Mesenchymal stem cell (in vitro differentiated cells and primary cell): ENCODE measurements around the gene EAF1.
"Not testable (repeated sequence)": the region's sequence is repeated elsewhere in the genome, so short reads cannot be mapped to it uniquely, and the experiment has no call there.

ENCODE experiments used
- DNase-seq: peaks from one replicate; pipeline ENCODE4 v3.0.0-alpha.2; 2013
- H2AFZ ChIP-seq: one replicate; pipeline ENCODE4 v1.6.1; 2013; ENCODE audit warnings: low read depth, mild to moderate bottlenecking, control low read depth, inconsistent platforms, low read length, moderate library complexity
- H2AK5ac ChIP-seq: 2 replicates; pipeline ENCODE4 v1.6.1; 2013; ENCODE audit warnings: low read length, moderate library complexity, mild to moderate bottlenecking, inconsistent platforms; ENCODE audit not compliant: severe bottlenecking
- H2BK120ac ChIP-seq: one replicate; pipeline ENCODE4 v1.6.1; 2013; ENCODE audit warnings: low read depth, mild to moderate bottlenecking, inconsistent platforms, low read length, moderate library complexity
- H2BK12ac ChIP-seq, 2 experiments: one replicate each; pipeline ENCODE4 v1.6.1; 2013; ENCODE audit warnings: inconsistent platforms in 2 of 2, low read length in 2 of 2, mild to moderate bottlenecking in 2 of 2, moderate library complexity in 2 of 2, control low read depth in 1 of 2
- H2BK15ac ChIP-seq: one replicate; pipeline ENCODE4 v1.6.1; 2013; ENCODE audit warnings: mild to moderate bottlenecking, low read depth, inconsistent platforms; ENCODE audit not compliant: poor library complexity, severe bottlenecking
- H2BK5ac ChIP-seq: 2 replicates; pipeline ENCODE4 v1.6.1; 2013; ENCODE audit warnings: low read depth, mild to moderate bottlenecking, low read length, control low read depth, inconsistent platforms; ENCODE audit not compliant: poor library complexity, severe bottlenecking
- H3K14ac ChIP-seq, 2 experiments: one replicate each; pipeline ENCODE4 v1.6.1; 2013; ENCODE audit warnings: inconsistent platforms in 2 of 2, low read length in 2 of 2, control low read depth in 1 of 2, mild to moderate bottlenecking in 1 of 2, moderate library complexity in 1 of 2
- H3K18ac ChIP-seq, 2 experiments: one replicate each; pipeline ENCODE4 v1.6.1; 2013; ENCODE audit warnings: inconsistent platforms in 2 of 2, low read length in 2 of 2, control low read depth in 1 of 2, low read depth in 1 of 2, mild to moderate bottlenecking in 1 of 2
- H3K23ac ChIP-seq, 2 experiments: one replicate each; pipeline ENCODE4 v1.6.1; 2013; ENCODE audit warnings: inconsistent platforms in 2 of 2, low read length in 2 of 2, mild to moderate bottlenecking in 2 of 2, moderate library complexity in 2 of 2, control low read depth in 1 of 2
- H3K27ac ChIP-seq: 2 replicates; pipeline ENCODE4 v1.5.1; 2013; ENCODE audit warnings: mild to moderate bottlenecking, moderate library complexity, low read length, control low read depth, inconsistent platforms; ENCODE audit not compliant: poor library complexity, severe bottlenecking
- H3K27me3 ChIP-seq, 2 experiments: 2 replicates each; pipeline versions ENCODE4 v1.6.1 to v1.7.0; 2013; ENCODE audit warnings: low read length in 2 of 2, mild to moderate bottlenecking in 2 of 2, moderate library complexity in 2 of 2, control low read depth in 1 of 2, inconsistent platforms in 1 of 2; ENCODE audit not compliant: control insufficient read depth in 1 of 2, insufficient read depth in 1 of 2
- H3K36me3 ChIP-seq, 2 experiments: 2 replicates each; pipeline versions ENCODE4 v1.6.1 to v1.7.0; 2013; ENCODE audit warnings: low read length in 2 of 2, control low read depth in 1 of 2, inconsistent platforms in 1 of 2, low read depth in 1 of 2, mild to moderate bottlenecking in 1 of 2; ENCODE audit not compliant: insufficient read depth in 2 of 2, control insufficient read depth in 1 of 2
- H3K4ac ChIP-seq, 2 experiments: one replicate each; pipeline ENCODE4 v1.6.1; 2013; ENCODE audit warnings: inconsistent platforms in 2 of 2, low read length in 2 of 2, mild to moderate bottlenecking in 2 of 2, moderate library complexity in 2 of 2, control low read depth in 1 of 2, low read depth in 1 of 2
- H3K4me1 ChIP-seq: 2 replicates; pipeline ENCODE4 v1.6.1; 2013; ENCODE audit warnings: low read depth, low read length, control low read depth; ENCODE audit not compliant: control insufficient read depth, insufficient read depth
- H3K4me2 ChIP-seq: 2 replicates; pipeline ENCODE4 v1.6.1; 2013; ENCODE audit warnings: low read length, mild to moderate bottlenecking, inconsistent platforms; ENCODE audit not compliant: poor library complexity, severe bottlenecking
- H3K4me3 ChIP-seq, 2 experiments: 2 replicates each; pipeline versions ENCODE4 v1.5.1 to v1.7.0; 2013; ENCODE audit warnings: low read length in 2 of 2, mild to moderate bottlenecking in 2 of 2, control low read depth in 1 of 2, low read depth in 1 of 2; ENCODE audit not compliant: insufficient read depth in 1 of 2
- H3K79me1 ChIP-seq: replicated peaks from 2 replicates; pipeline ENCODE4 v1.6.1; 2013; ENCODE audit warnings: mild to moderate bottlenecking, control low read depth, low read length, inconsistent platforms; ENCODE audit not compliant: poor library complexity, severe bottlenecking
- H3K9ac ChIP-seq: 2 replicates; pipeline ENCODE4 v1.7.0; 2013; ENCODE audit warnings: mild to moderate bottlenecking, low read length, moderate library complexity
- H3K9me3 ChIP-seq: 2 replicates; pipeline ENCODE4 v1.7.0; 2013; ENCODE audit warnings: mild to moderate bottlenecking, low read length; ENCODE audit not compliant: control insufficient read depth
- H4K8ac ChIP-seq: one replicate; pipeline ENCODE4 v1.6.1; 2013; ENCODE audit warnings: inconsistent platforms, mild to moderate bottlenecking, low read length, moderate library complexity
- H4K91ac ChIP-seq: one replicate; pipeline ENCODE4 v1.6.1; 2013; ENCODE audit warnings: mild to moderate bottlenecking, low read length, inconsistent platforms
- WGBS: methylation state at CpG from one replicate; pipeline ENCODE4 v1.1.7; 2013; ENCODE audit warnings: mixed read lengths; 5-methylcytosine and 5-hydroxymethylcytosine counted together

Gene EAF1

DNA sequence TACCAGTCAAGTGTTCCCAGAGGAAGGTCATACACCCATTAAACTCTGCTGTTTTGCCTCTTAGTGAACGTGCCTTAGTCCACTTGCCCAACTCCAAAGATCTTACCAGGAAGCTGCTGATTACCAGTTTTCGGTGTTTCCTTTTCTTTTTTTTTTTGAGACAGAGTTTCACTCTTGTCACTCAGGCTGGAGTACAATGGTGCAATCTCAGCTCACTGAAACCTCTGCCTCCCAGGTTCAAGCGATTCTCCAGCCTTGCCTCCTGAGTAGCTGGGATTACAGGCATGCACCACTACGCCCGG lies 40.8 kb upstream of the EAF1 start:
- H3K14ac ChIP-seq, H2BK12ac ChIP-seq, H3K18ac ChIP-seq, H3K4me1 ChIP-seq, H3K36me3 ChIP-seq, H3K27me3 ChIP-seq, H3K9me3 ChIP-seq, H3K4me2 ChIP-seq, DNase-seq, H4K91ac ChIP-seq, H2AK5ac ChIP-seq, H3K9ac ChIP-seq, H3K79me1 ChIP-seq, H2BK5ac ChIP-seq, H2AFZ ChIP-seq, H3K23ac ChIP-seq, H2BK120ac ChIP-seq, H3K4ac ChIP-seq, H4K8ac ChIP-seq, H3K27ac ChIP-seq, H2BK15ac ChIP-seq, H3K4me3 ChIP-seq: not testable (repeated sequence)
- WGBS, result 97% methylated on average over 5 of the region's 5 CpGs

- no peak overlapping the region for H3K4me3 ChIP-seq
- H3K4me2 ChIP-seq, result no peak overlapping the region
- H3K14ac ChIP-seq, result no peak overlapping the region
- DNase-seq, result no peak
- no peaks in the 10 kb centered on the region for H3K9me3 ChIP-seq
- no peak overlapping the region for H3K18ac ChIP-seq
- H2AK5ac ChIP-seq, result no peak overlapping the region
- H3K4ac ChIP-seq, result no peak overlapping the region
- no peak overlapping the region for H4K91ac ChIP-seq
- H2AFZ ChIP-seq, result no peak overlapping the region
- WGBS, result 25% methylated on average over 1 of the region's 1 CpG
- no peaks in the 10 kb centered on the region for H3K79me1 ChIP-seq
- peak overlapping the region; percentile 49 for H3K9ac ChIP-seq
- H2BK5ac ChIP-seq, result no peak overlapping the region
- no peak overlapping the region for H3K27ac ChIP-seq
- no peak overlapping the region for H4K8ac ChIP-seq
- H2BK12ac ChIP-seq, result no peak overlapping the region
- no peaks in the 10 kb centered on the region for H3K27me3 ChIP-seq
- no peak overlapping the region for H2BK15ac ChIP-seq
- no peak overlapping the region for H2BK120ac ChIP-seq
- no peaks in the 10 kb centered on the region for H3K4me1 ChIP-seq
- no peaks in the 10 kb centered on the region for H3K36me3 ChIP-seq
- no peak overlapping the region for H3K23ac ChIP-seq
These were observed 40.2 kb upstream of the EAF1 start for GRCh38 chr3:15387171-15387581.

- no peak overlapping the region for H2BK15ac ChIP-seq
- H4K91ac ChIP-seq, result no peak overlapping the region
- no peaks in the 10 kb centered on the region for H3K27me3 ChIP-seq
- H3K27ac ChIP-seq, result no peak overlapping the region
- H3K4me2 ChIP-seq, result no peak overlapping the region
- H2AK5ac ChIP-seq, result no peak overlapping the region
- H3K23ac ChIP-seq, result no peak overlapping the region
- no peaks in the 10 kb centered on the region for H3K36me3 ChIP-seq
- no peak overlapping the region for H3K4me3 ChIP-seq
- 90% methylated on average over 3 of the region's 3 CpGs for WGBS
- H2BK120ac ChIP-seq, result no peak overlapping the region
- no peaks in the 10 kb centered on the region for H3K9me3 ChIP-seq
- H3K4ac ChIP-seq, result no peak overlapping the region
- no peak overlapping the region for H2BK5ac ChIP-seq
- no peaks in the 10 kb centered on the region for H3K79me1 ChIP-seq
- peak overlapping the region; percentile 49 for H3K9ac ChIP-seq
- no peak overlapping the region for H3K18ac ChIP-seq
- no peak overlapping the region for H2BK12ac ChIP-seq
- no peak overlapping the region for H4K8ac ChIP-seq
- DNase-seq, result no peak
- H3K14ac ChIP-seq, result no peak overlapping the region
- no peak overlapping the region for H2AFZ ChIP-seq
- H3K4me1 ChIP-seq, result no peaks in the 10 kb centered on the region
These were observed 39.7 kb upstream of the EAF1 start for GRCh38 chr3:15387735-15388134.

DNA sequence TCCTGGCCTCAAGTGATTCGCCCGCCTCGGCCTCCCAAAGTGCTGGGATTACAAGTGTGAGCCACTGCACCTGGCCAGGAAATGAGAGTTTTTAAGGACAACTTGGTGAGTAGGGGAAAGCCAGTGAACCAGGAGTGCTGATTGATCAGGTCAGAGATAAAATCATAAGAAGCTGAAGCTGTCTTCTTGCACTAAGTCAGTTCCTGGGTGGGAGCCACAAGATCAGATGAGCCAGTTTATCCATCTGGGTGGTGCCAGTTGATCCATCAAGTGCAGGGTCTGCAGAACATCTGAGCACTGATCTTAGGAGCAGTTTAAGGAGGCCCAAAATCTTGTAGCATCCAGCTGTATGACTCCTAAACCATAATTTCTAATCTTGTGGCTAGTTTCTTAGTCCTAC lies 39.1 kb upstream of the EAF1 start:
- H3K4ac ChIP-seq, H3K27me3 ChIP-seq, H3K23ac ChIP-seq, H2BK12ac ChIP-seq, H3K79me1 ChIP-seq, H2BK15ac ChIP-seq, H2AFZ ChIP-seq, H3K9ac ChIP-seq, H4K91ac ChIP-seq, H3K9me3 ChIP-seq, H3K14ac ChIP-seq, H3K4me2 ChIP-seq, DNase-seq, H3K18ac ChIP-seq, H3K36me3 ChIP-seq, H2BK120ac ChIP-seq, H2BK5ac ChIP-seq, H4K8ac ChIP-seq, H3K4me1 ChIP-seq, H2AK5ac ChIP-seq, H3K27ac ChIP-seq, H3K4me3 ChIP-seq: not testable (repeated sequence)
- WGBS, result 96% methylated on average over 3 of the region's 3 CpGs
